NCI-H226 (cell line): ENCODE results near the gene QKI.
A peak's percentile ranks its signal among the peaks of the same experiment; 100 is the strongest.
"Not testable (repeated sequence)": the region's sequence is repeated elsewhere in the genome, so short reads cannot be mapped to it uniquely, and the experiment has no call there.

Experiments used
- DNase-seq: peaks from one replicate; pipeline ENCODE4 v3.0.0-alpha.2; 2015

QKI gene

GRCh38 chr6:163444077-163444476 lies 29.6 kb downstream of the QKI start:
- DNase-seq, result no peak

- no peak for DNase-seq
Measured at GRCh38 chr6:163446549-163446948, 32.0 kb downstream of the QKI start.

GRCh38 chr6:163449076-163449475 lies 34.6 kb downstream of the QKI start:
- no peak for DNase-seq

- DNase-seq, result no peak
Measured at GRCh38 chr6:163454425-163454824, 39.9 kb downstream of the QKI start.

GRCh38 chr6:163455552-163455951 lies 41.0 kb downstream of the QKI start:
- DNase-seq, result no peak

- DNase-seq, result peak; percentile 89
Measured at GRCh38 chr6:163457637-163458561, 43.4 kb downstream of the QKI start.

- DNase-seq, result no peak
Measured at GRCh38 chr6:163459007-163459406, 44.5 kb downstream of the QKI start.

- no peak for DNase-seq
Measured at GRCh38 chr6:163459536-163459935, 45.0 kb downstream of the QKI start.

- no peak for DNase-seq
Measured at GRCh38 chr6:163460307-163460782, 45.8 kb downstream of the QKI start.

GRCh38 chr6:163461696-163462095 lies 47.2 kb downstream of the QKI start:
- DNase-seq, result no peak

- DNase-seq, result no peak
Measured at GRCh38 chr6:163463180-163463579, 48.7 kb downstream of the QKI start.

- DNase-seq, result no peak
Measured at GRCh38 chr6:163463795-163464194, 49.3 kb downstream of the QKI start.

- DNase-seq, result no peak
Measured at GRCh38 chr6:163466839-163467390, 52.4 kb downstream of the QKI start.

- no peak for DNase-seq
Measured at GRCh38 chr6:163468738-163469137, 54.2 kb downstream of the QKI start.

- no peak for DNase-seq
Measured at GRCh38 chr6:163469459-163469985, 55.0 kb downstream of the QKI start.

- DNase-seq, result no peak
Measured at GRCh38 chr6:163470611-163471010, 56.1 kb downstream of the QKI start.

- DNase-seq, result no peak
Measured at GRCh38 chr6:163474581-163474980, 60.1 kb downstream of the QKI start.

GRCh38 chr6:163476946-163477345 lies 62.4 kb downstream of the QKI start:
- DNase-seq, result not testable (repeated sequence)

- no peak for DNase-seq
Measured at GRCh38 chr6:163483107-163483506, 68.6 kb downstream of the QKI start.

- DNase-seq, result peak; percentile 26
Measured at GRCh38 chr6:163485388-163485851, 70.9 kb downstream of the QKI start.

GRCh38 chr6:163486821-163487220 lies 72.3 kb downstream of the QKI start:
- no peak for DNase-seq

- DNase-seq, result no peak
Measured at GRCh38 chr6:163487606-163488005, 73.1 kb downstream of the QKI start.

- DNase-seq, result peak; percentile 26
Measured at GRCh38 chr6:163489584-163489983, 75.1 kb downstream of the QKI start.
